Keratinocyte (primary cell): Measurements from ENCODE around the gene PADI1. TPM values are rescaled to one million over a fixed set of nuclear protein-coding genes. Genes with fewer than 3 reads are reported as not detected.

Experiments
- DNase-seq: peaks from one replicate; pipeline ENCODE4 v3.0.0-alpha.2; 2011; ENCODE audit warnings: low read depth, missing footprints, low spot score
- FAIRE-seq: peaks from 2 replicates; lab custom pipeline; 2011; peaks lifted over from hg19 to GRCh38; lab: Jason Lieb, UNC
- H2AFZ ChIP-seq: 2 replicates; pipeline ENCODE4 v1.6.0; 2012; ENCODE audit warnings: low read length, control low read depth, inconsistent platforms; ENCODE audit not compliant: control insufficient read depth
- H3K27ac ChIP-seq: 2 replicates; pipeline ENCODE4 v1.5.1; 2011; ENCODE audit warnings: low read length; ENCODE audit not compliant: control insufficient read depth, insufficient read depth
- H3K27me3 ChIP-seq: 3 replicates; pipeline ENCODE4 v1.6.0; 2011; ENCODE audit warnings: low read length; ENCODE audit not compliant: control insufficient read depth, insufficient read depth; ENCODE audit errors: extremely low read depth
- H3K36me3 ChIP-seq, 2 experiments: 2 replicates in 1 of 2; 3 replicates in 1 of 2; pipeline ENCODE4 v1.5.1; 2011; ENCODE audit warnings: low read length in 2 of 2, mild to moderate bottlenecking in 1 of 2; ENCODE audit not compliant: control insufficient read depth in 2 of 2, insufficient read depth in 2 of 2; ENCODE audit errors: extremely low read depth in 1 of 2
- H3K4me1 ChIP-seq: 3 replicates; pipeline ENCODE4 v1.5.1; 2011; ENCODE audit warnings: low read length; ENCODE audit not compliant: control insufficient read depth, insufficient read depth; ENCODE audit errors: extremely low read depth
- H3K4me2 ChIP-seq: 3 replicates; pipeline ENCODE4 v1.6.0; 2011; ENCODE audit warnings: low read depth, low read length; ENCODE audit not compliant: control insufficient read depth, insufficient read depth; ENCODE audit errors: extremely low read depth
- H3K4me3 ChIP-seq, 3 experiments: fragments of 200-600 bp in 1 of 3; sonication (generic) in 1 of 3; 2 replicates in 2 of 3; 3 replicates in 1 of 3; pipeline ENCODE4 v1.5.1; 2011 to 2016; ENCODE audit warnings: low read length in 3 of 3, mild to moderate bottlenecking in 3 of 3, control low read depth in 2 of 3, inconsistent platforms in 1 of 3, low read depth in 1 of 3, mixed read lengths in 1 of 3, mixed run types in 1 of 3, moderate library complexity in 1 of 3; ENCODE audit not compliant: control insufficient read depth in 2 of 3, insufficient read depth in 2 of 3; ENCODE audit errors: extremely low read depth in 1 of 3
- H3K79me2 ChIP-seq: 2 replicates; pipeline ENCODE4 v1.6.0; 2012; ENCODE audit warnings: low read length; ENCODE audit not compliant: control insufficient read depth, insufficient read depth
- H3K9ac ChIP-seq: 3 replicates; pipeline ENCODE4 v1.6.0; 2011; ENCODE audit warnings: low read length; ENCODE audit not compliant: control insufficient read depth, insufficient read depth; ENCODE audit errors: extremely low read depth
- H3K9me1 ChIP-seq: 3 replicates; pipeline ENCODE4 v1.6.0; 2011; ENCODE audit warnings: low read length; ENCODE audit not compliant: control insufficient read depth, insufficient read depth; ENCODE audit errors: extremely low read depth
- H3K9me3 ChIP-seq: 2 replicates; pipeline ENCODE4 v1.5.1; 2012; ENCODE audit warnings: low read depth, low read length; ENCODE audit not compliant: control insufficient read depth
- H4K20me1 ChIP-seq: 3 replicates; pipeline ENCODE4 v1.6.0; 2011; ENCODE audit warnings: low read length; ENCODE audit not compliant: control insufficient read depth, insufficient read depth; ENCODE audit errors: extremely low read depth
- EZH2 ChIP-seq: IDR thresholded peaks from one replicate; pipeline ENCODE4 v1.6.1; 2012; ENCODE audit warnings: inconsistent platforms, mild to moderate bottlenecking, low read length, moderate library complexity
- dilution Hi-C: fragments of 300-500 bp; cut with MboI; formaldehyde crosslinking; loops from one replicate; pipeline ENCODE4 v1.7.0; 2020; ENCODE audit warnings: low sequenced_read_pairs; ENCODE audit not compliant: extremely low pct_ligation_motif_present
- polyA plus RNA-seq, 5 experiments: library from polyadenylated mRNA; depleted of rRNA in 3 of 5; stranded (reverse) in 3 of 5; stranded (forward) in 1 of 5; unstranded in 1 of 5; fragments of >200 nt; gene quantifications; 1 replicate in 1 of 5; 2 replicates in 3 of 5; 3 replicates in 1 of 5; pipeline versions ENCODE4 v1.2.1 to v1.2.3, GENCODE V29; 2011 to 2012; ENCODE audit warnings: missing spikeins in 2 of 5, low read depth in 1 of 5, low replicate concordance in 1 of 5
- TF ChIP-seq, protein P1 (sequence below), 3 experiments: IDR thresholded peaks in 1 of 3; conservative IDR thresholded peaks in 1 of 3; optimal IDR thresholded peaks in 1 of 3; 2 replicates in 2 of 3; 3 replicates in 1 of 3; pipeline versions ENCODE3 to v1.5.1; 2011; ENCODE audit warnings: low read length in 3 of 3, mild to moderate bottlenecking in 3 of 3, moderate library complexity in 2 of 3, control low read depth in 1 of 3, inconsistent platforms in 1 of 3; ENCODE audit not compliant: insufficient read depth in 2 of 3; ENCODE audit errors: extremely low read depth in 1 of 3

PADI1 gene
- polyA plus RNA-seq, 1 donor (not counting 4 experiments of a cell fraction or from before 2014, with no cell fraction given): 0.96 TPM

- Histone ChIP-seq H3K4me1 (peaks cover 46% of the 10 kb centered on the region), H3K4me2 (peak overlapping the region; percentile 58), H3K27ac (peak overlapping the region; percentile 38), H3K36me3 (no peaks in the 10 kb centered on the region), H3K27me3 (no peaks in the 10 kb centered on the region), H3K9ac (no peak overlapping the region), H3K9me1 (no peaks in the 10 kb centered on the region), H3K4me3 (no peak overlapping the region), H2AFZ (no peak overlapping the region), H3K79me2 (no peaks in the 10 kb centered on the region), H4K20me1 (no peaks in the 10 kb centered on the region), H3K9me3 (no peaks in the 10 kb centered on the region)
- dilution Hi-C loops: no loop called here
- FAIRE-seq (peak; percentile 44), DNase-seq (no peak)
- TF ChIP-seq, protein P1, sequence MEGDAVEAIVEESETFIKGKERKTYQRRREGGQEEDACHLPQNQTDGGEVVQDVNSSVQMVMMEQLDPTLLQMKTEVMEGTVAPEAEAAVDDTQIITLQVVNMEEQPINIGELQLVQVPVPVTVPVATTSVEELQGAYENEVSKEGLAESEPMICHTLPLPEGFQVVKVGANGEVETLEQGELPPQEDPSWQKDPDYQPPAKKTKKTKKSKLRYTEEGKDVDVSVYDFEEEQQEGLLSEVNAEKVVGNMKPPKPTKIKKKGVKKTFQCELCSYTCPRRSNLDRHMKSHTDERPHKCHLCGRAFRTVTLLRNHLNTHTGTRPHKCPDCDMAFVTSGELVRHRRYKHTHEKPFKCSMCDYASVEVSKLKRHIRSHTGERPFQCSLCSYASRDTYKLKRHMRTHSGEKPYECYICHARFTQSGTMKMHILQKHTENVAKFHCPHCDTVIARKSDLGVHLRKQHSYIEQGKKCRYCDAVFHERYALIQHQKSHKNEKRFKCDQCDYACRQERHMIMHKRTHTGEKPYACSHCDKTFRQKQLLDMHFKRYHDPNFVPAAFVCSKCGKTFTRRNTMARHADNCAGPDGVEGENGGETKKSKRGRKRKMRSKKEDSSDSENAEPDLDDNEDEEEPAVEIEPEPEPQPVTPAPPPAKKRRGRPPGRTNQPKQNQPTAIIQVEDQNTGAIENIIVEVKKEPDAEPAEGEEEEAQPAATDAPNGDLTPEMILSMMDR (optimal IDR thresholded peaks at IDR 0.05 in 1 of 3, IDR thresholded peaks at IDR 0.05 in 1 of 3, conservative IDR thresholded peaks at IDR 0.05 in 1 of 3; ENCODE audit: extremely low read depth in 1 of 3, insufficient read depth in 2 of 3, low read length in 3 of 3): no peak
- TF ChIP-seq EZH2: no peak
These were observed 87.6 kb downstream of the PADI1 start for GRCh38 chr1:17292299-17293160.

DNA sequence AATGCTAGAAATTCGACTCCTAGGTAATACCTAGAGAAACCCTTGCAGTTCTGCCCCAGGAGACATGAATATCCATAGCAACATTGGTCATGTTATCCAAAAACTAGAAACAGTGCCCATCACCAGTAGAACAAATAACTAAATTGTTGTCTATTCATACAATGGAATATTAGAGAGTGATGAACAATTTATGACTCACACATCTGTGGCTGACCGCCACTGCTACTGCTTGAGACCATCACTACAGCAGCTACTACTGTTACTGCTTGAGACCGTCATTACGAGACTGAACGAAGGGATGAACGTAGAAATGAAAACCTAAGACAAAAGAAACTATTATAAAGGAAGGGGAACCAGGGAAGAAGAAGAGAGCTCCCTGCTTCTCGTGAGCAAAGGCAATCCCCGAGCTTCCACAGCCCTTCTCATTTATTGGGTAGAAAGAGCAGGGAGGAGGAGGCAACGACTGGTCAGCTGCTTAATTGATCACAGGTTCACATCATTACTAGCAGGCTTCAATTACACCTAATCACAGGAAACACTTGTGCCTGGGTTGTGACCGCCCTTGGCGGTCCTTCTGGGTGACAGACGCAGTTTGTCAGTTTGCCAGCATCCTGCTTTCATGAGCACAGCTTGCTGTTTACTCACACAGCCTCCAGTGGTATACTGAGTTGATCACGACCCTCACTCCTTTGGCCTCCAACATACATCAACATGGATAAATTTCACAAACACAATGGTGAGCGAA, 88.9 kb downstream of the PADI1 start:
- Histone ChIP-seq H3K27me3 (no peaks in the 10 kb centered on the region), H4K20me1 (no peaks in the 10 kb centered on the region), H3K9ac (no peak overlapping the region), H3K4me3 (no peak overlapping the region), H3K27ac (no peak overlapping the region), H3K79me2 (no peaks in the 10 kb centered on the region), H2AFZ (no peak overlapping the region), H3K9me1 (no peaks in the 10 kb centered on the region), H3K36me3 (no peaks in the 10 kb centered on the region), H3K4me2 (no peak overlapping the region), H3K4me1 (peaks cover 53% of the 10 kb centered on the region), H3K9me3 (no peaks in the 10 kb centered on the region)
- dilution Hi-C loops: no loop called here
- DNase-seq: no peak
- FAIRE-seq: no peak
- TF ChIP-seq, protein P1 (optimal IDR thresholded peaks at IDR 0.05 in 1 of 3, IDR thresholded peaks at IDR 0.05 in 1 of 3, conservative IDR thresholded peaks at IDR 0.05 in 1 of 3; ENCODE audit: extremely low read depth in 1 of 3, insufficient read depth in 2 of 3, low read length in 3 of 3): no peak
- no peak for TF ChIP-seq EZH2
